CD4-positive, alpha-beta T cell (primary cell): ENCODE results near the gene PRTN3. TPM values are rescaled to one million over a fixed set of nuclear protein-coding genes. Genes with fewer than 3 reads are reported as not detected.

ENCODE experiments used
- ATAC-seq: fragments of 200-7000 bp; cut with Tn5 transposase; one replicate; pipeline ENCODE4 v1.10.0; 2022; ENCODE audit warnings: mild to moderate bottlenecking; ENCODE audit not compliant: poor library complexity
- CTCF ChIA-PET: fragments of 350-600 bp; sonication (Branson Sonifier 250); formaldehyde crosslinking; loops from one replicate; lab custom pipeline; 2021; ENCODE audit warnings: antibody characterized with exemption, inconsistent platforms; lab: Charles Lee
- POLR2A ChIA-PET: fragments of 350-600 bp; sonication (Branson Sonifier 250); formaldehyde crosslinking; loops from one replicate; lab custom pipeline; 2021; ENCODE audit warnings: antibody characterized with exemption, inconsistent platforms; lab: Charles Lee
- DNase-seq, 14 experiments: peaks; one replicate each; pipeline ENCODE4 v3.0.0-alpha.2; 2013 to 2020; ENCODE audit warnings: mixed read lengths in 2 of 14
- H3K27ac ChIP-seq, 2 donors: one replicate each; pipeline versions ENCODE4 v1.5.1 to v1.7.0; 2013; ENCODE audit warnings: low read length in 2 of 2, low read depth in 1 of 2, mild to moderate bottlenecking in 1 of 2
- H3K27me3 ChIP-seq, 2 experiments: 1 replicate in 1 of 2; 2 replicates in 1 of 2; pipeline versions ENCODE4 v1.6.1 to v1.7.0; 2013; ENCODE audit warnings: low read length in 2 of 2, control low read depth in 1 of 2, mild to moderate bottlenecking in 1 of 2, moderate library complexity in 1 of 2; ENCODE audit not compliant: insufficient read depth in 2 of 2, control insufficient read depth in 1 of 2
- H3K36me3 ChIP-seq: one replicate; pipeline ENCODE4 v1.6.1; 2013; ENCODE audit warnings: low read length, control low read depth; ENCODE audit not compliant: insufficient read depth
- H3K4me1 ChIP-seq: one replicate; pipeline ENCODE4 v1.6.1; 2013; ENCODE audit warnings: low read length, control low read depth; ENCODE audit not compliant: insufficient read depth
- H3K4me3 ChIP-seq: one replicate; pipeline ENCODE4 v1.5.1; 2013; ENCODE audit warnings: mild to moderate bottlenecking, low read length, moderate library complexity
- H3K9me3 ChIP-seq, 2 experiments: 1 replicate in 1 of 2; 2 replicates in 1 of 2; pipeline versions ENCODE4 v1.6.1 to v1.7.0; 2013; ENCODE audit warnings: low read length in 2 of 2, mild to moderate bottlenecking in 2 of 2, control low read depth in 1 of 2, moderate library complexity in 1 of 2; ENCODE audit not compliant: control insufficient read depth in 1 of 2, insufficient read depth in 1 of 2
- H3K27ac Mint-ChIP-seq: one replicate; pipeline ENCODE4 v1.8.0; 2020; ENCODE audit warnings: mixed read lengths
- H3K27me3 Mint-ChIP-seq: one replicate; pipeline ENCODE4 v1.8.0; 2021; ENCODE audit warnings: mixed read lengths
- H3K36me3 Mint-ChIP-seq: one replicate; pipeline ENCODE4 v1.8.0; 2021; ENCODE audit warnings: low read depth, mixed read lengths
- H3K4me1 Mint-ChIP-seq: one replicate; pipeline ENCODE4 v1.8.0; 2021; ENCODE audit warnings: low read depth, mixed read lengths
- H3K4me3 Mint-ChIP-seq: one replicate; pipeline ENCODE4 v1.8.0; 2020; ENCODE audit warnings: mild to moderate bottlenecking, mixed read lengths
- H3K9me3 Mint-ChIP-seq: one replicate; pipeline ENCODE4 v1.8.0; 2020; ENCODE audit warnings: mixed read lengths
- intact Hi-C, 2 experiments: fragments of 100-400 bp; cut with DNase I in 1 of 2; cut with micrococcal nuclease in 1 of 2; formaldehyde crosslinking; loops; one replicate each; pipeline versions ENCODE4 v1.15.1 to v1.9.0; 2023 to 2025; cut with DNase I, micrococcal nuclease
- total RNA-seq, 174 experiments: library from RNA in 2 of 174; stranded (reverse) in 2 of 174; gene quantifications; one replicate each; pipeline ENCODE4 v1.2.3 and lab custom pipeline; 2021 to 2026
- TF ChIP-seq, protein P1 (sequence below): fragments of 200-600 bp; IDR thresholded peaks from one replicate; pipeline ENCODE4 v1.8.0; 2022; ENCODE audit warnings: antibody characterized with exemption, mild to moderate bottlenecking

PRTN3 gene
- total RNA-seq, 2 experiments from 2014 or later, result not detected

DNA sequence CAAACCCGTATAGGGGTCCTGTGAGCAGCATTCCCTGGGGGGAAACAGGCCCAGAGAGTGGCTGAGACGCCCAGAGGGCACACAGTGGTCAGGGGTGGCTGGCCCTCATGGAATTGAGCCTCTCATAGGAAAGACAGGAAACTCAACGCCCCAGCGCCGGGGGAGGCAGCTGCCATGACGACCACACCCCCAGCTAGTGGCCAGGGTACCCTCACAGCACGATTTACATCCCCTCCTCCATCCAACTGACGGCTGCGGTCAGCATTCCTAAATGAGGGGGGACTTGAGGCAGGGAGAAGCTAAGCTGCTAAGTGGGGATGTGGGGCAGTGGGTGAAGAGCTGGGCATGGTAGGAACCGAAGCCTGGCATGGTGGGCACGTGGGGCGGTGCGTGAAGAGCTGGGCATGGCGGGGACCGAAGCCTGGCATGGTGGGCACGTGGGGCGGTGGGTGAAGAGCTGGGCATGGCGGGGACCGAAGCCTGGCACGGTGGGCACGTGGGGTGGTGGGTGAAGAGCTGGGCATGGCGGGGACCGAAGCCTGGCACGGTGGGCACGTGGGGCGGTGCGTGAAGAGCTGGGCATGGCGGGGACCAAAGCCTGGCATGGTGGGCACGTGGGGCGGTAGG, 42.2 kb downstream of the PRTN3 start:
- no peaks in the 10 kb centered on the region for H3K27me3 Mint-ChIP-seq
- DNase-seq, result no peak
- ChIA-PET CTCF (no interaction called here), POLR2A (interaction anchor here (1.5 to 1.6 kb wide), 2 partner anchors 10 to 26 kb away, joined by 4 to 5 read pairs; partner anchors contain the start of genes MED16 and RNU6-9)
- ATAC-seq, result no peak
- H3K4me3 Mint-ChIP-seq, result no peak overlapping the region
- H3K27me3 ChIP-seq, result no peaks in the 10 kb centered on the region
- H3K9me3 Mint-ChIP-seq, result no peaks in the 10 kb centered on the region
- no peaks in the 10 kb centered on the region for H3K4me1 Mint-ChIP-seq
- H3K27ac ChIP-seq, result no peak overlapping the region
- peaks cover 57% of the 10 kb centered on the region for H3K36me3 ChIP-seq
- H3K9me3 ChIP-seq, result no peaks in the 10 kb centered on the region
- intact Hi-C loops, result no loop called here
- TF ChIP-seq, protein P1, sequence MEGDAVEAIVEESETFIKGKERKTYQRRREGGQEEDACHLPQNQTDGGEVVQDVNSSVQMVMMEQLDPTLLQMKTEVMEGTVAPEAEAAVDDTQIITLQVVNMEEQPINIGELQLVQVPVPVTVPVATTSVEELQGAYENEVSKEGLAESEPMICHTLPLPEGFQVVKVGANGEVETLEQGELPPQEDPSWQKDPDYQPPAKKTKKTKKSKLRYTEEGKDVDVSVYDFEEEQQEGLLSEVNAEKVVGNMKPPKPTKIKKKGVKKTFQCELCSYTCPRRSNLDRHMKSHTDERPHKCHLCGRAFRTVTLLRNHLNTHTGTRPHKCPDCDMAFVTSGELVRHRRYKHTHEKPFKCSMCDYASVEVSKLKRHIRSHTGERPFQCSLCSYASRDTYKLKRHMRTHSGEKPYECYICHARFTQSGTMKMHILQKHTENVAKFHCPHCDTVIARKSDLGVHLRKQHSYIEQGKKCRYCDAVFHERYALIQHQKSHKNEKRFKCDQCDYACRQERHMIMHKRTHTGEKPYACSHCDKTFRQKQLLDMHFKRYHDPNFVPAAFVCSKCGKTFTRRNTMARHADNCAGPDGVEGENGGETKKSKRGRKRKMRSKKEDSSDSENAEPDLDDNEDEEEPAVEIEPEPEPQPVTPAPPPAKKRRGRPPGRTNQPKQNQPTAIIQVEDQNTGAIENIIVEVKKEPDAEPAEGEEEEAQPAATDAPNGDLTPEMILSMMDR, result no peak
- no peaks in the 10 kb centered on the region for H3K4me1 ChIP-seq
- H3K27ac Mint-ChIP-seq, result no peak overlapping the region
- no peak overlapping the region for H3K4me3 ChIP-seq
- H3K36me3 Mint-ChIP-seq, result peaks cover 40% of the 10 kb centered on the region

DNA sequence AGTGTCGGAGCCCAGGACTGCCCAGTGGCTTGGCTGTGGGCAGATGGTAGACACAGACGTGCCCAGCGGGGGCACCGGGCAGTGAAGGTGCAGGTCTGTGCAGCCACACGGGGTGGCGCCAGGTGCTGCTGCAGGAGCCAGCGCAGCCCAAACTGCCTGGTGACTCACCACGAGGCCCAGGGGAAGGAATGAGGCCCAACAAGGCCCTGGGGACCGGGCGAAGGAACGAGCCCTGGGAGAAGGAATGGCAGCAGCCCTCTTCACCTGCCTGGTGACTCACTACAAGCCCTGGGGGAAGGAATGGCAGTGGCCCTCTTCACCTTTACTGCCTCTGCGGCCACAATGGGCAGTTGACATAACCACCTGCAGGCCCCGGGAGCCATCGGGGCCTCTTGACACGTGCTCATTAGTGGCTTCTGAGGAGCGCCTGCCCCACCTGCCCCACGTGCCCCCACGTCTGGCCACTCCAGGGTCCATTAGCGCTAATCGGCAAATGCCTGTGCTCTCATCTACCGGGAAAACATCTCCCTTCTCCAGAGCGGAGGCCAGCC, 42.9 kb downstream of the PRTN3 start:
- Mint-ChIP-seq H3K9me3 (no peaks in the 10 kb centered on the region), H3K4me3 (no peak overlapping the region), H3K27ac (no peak overlapping the region), H3K4me1 (peaks cover 2% of the 10 kb centered on the region), H3K36me3 (peaks cover 47% of the 10 kb centered on the region), H3K27me3 (no peaks in the 10 kb centered on the region)
- intact Hi-C loops, result no loop called here
- no peaks in the 10 kb centered on the region for H3K27me3 ChIP-seq
- no peak overlapping the region for H3K4me3 ChIP-seq
- no peaks in the 10 kb centered on the region for H3K9me3 ChIP-seq
- TF ChIP-seq, protein P1, result no peak
- peaks cover 1% of the 10 kb centered on the region for H3K4me1 ChIP-seq
- peaks cover 61% of the 10 kb centered on the region for H3K36me3 ChIP-seq
- ChIA-PET POLR2A (no interaction called here), CTCF (no interaction called here)
- no peak overlapping the region for H3K27ac ChIP-seq
- no peak for DNase-seq
- no peak for ATAC-seq

DNA sequence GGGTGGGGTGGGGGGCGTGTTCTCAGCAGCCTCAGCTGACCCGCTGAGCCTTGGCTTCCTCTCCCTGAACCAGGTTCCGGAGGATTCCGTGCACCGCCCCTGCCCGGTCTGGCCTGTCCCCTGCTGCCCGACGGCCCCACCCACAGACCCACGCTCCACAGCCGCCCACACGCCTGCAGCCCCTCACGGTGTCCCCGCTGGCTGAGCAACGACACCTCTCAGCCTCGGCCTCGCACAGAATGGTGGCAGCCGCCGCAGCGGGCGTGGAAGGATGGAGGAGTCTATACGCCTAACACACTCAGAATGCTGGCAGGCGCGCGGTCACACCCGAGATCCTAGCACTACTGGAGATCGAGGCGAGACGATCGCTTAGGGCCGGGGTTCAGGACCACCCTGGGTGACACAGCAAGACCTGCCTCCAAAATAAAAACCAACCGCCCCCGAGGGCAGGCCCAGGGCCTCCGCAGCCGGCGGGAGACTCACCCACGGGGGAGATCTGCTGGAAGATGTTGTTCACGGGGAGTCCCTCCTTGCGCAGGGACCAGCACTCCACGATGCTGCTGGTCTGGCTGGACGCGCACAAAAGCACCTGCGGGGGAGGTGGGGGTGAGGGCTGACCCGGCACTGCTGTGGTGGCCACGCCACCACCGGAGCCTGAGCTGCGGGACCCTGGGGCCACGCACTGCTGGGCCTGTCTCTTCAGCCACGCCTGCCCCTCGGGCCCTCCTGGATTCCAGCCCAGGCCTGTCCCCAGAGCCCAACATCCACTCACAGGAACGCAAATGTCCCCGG, 43.8 kb downstream of the PRTN3 start:
- Histone ChIP-seq H3K36me3 (peaks cover 67% of the 10 kb centered on the region), H3K9me3 (no peaks in the 10 kb centered on the region), H3K27me3 (no peaks in the 10 kb centered on the region), H3K4me3 (no peak overlapping the region), H3K4me1 (peaks cover 4% of the 10 kb centered on the region), H3K27ac (no peak overlapping the region)
- intact Hi-C loops, result no loop called here
- Mint-ChIP-seq H3K27me3 (no peaks in the 10 kb centered on the region), H3K27ac (no peak overlapping the region), H3K4me3 (no peak overlapping the region), H3K36me3 (peaks cover 55% of the 10 kb centered on the region), H3K4me1 (peaks cover 7% of the 10 kb centered on the region), H3K9me3 (no peaks in the 10 kb centered on the region)
- no peak for ATAC-seq
- DNase-seq, result no peak
- ChIA-PET POLR2A (no interaction called here), CTCF (no interaction called here)
- TF ChIP-seq, protein P1, result no peak
